GM21528 (cell line): ENCODE measurements around the gene GLUD1.
"Not testable (repeated sequence)": the region's sequence is repeated elsewhere in the genome, so short reads cannot be mapped to it uniquely, and the experiment has no call there.

Experiments used
- ATAC-seq: cut with Tn5 transposase; IDR thresholded peaks from one replicate; pipeline ENCODE4 v1.9.1; 2021; ENCODE audit warnings: mild to moderate bottlenecking, moderate library complexity; ENCODE audit not compliant: unreplicated experiment, low FRiP score

GLUD1 gene

GRCh38 chr10:87053577-87054181 is 41.0 kb downstream of the GLUD1 start:
- ATAC-seq, result no peak

DNA sequence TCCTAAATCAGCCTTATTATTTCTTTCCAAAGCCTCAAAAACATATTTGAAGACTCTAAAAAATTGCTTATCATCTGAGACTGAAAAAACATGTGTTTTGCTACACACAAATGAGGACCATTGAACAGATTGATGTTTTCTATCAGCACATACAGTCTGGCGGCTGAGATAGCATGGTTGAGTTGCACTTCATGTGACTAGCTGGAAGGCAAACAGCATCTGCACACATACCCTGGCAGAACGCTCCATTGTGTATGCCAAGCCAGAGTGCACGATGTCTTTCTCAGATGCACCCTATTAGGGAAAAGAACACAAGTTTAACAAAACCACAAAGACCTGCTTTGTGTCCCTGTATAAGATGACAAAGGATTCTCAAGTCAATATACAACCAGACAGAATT is 41.5 kb downstream of the GLUD1 start:
- ATAC-seq, result no peak

GRCh38 chr10:87045434-87045938 is 49.2 kb downstream of the GLUD1 start:
- ATAC-seq, result no peak

- ATAC-seq, result not testable (repeated sequence)
Observed at GRCh38 chr10:87043579-87043978, 51.1 kb downstream of the GLUD1 start.

DNA sequence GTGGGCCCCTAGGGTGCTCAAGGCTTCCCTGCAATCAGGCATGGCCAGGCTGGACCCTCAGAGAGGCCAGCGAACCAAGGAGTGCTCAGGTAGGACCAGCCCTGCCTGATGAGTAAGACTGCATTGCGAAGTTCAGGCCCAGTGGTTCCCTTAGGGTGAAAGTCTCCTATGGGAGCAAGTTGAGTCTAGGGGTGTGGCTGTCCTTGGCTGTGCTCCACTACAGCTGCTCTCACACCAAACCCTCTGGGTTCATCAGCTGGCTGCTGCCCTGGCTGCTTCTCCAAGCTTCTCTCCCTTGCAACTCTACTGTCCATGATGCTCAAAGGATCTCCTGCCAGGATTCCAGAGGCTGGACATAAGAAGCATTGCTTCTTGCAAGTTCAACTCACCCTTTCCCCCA is 55.9 kb downstream of the GLUD1 start:
- ATAC-seq, result no peak

DNA sequence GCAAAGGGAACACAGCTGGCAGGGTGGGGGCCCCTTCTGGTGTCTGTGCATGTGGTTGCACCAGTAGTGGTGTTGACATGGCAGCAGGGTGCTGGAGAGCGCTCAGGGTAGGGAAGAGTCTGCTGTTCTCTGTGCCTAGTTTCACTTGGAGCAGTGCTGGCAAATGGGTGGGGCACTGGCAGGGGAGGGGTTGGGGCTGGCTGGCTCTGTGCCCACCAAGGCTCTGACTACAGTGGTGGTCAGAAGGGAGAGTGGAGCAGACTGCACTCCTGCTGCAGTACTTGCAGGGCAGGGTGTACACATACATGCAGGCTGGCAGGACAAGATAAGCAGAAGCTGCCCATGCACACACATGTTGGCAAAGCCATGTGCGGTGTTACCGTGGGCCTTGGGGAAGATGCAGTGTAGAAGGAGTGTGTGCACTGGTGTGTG is 56.3 kb downstream of the GLUD1 start:
- ATAC-seq, result no peak

DNA sequence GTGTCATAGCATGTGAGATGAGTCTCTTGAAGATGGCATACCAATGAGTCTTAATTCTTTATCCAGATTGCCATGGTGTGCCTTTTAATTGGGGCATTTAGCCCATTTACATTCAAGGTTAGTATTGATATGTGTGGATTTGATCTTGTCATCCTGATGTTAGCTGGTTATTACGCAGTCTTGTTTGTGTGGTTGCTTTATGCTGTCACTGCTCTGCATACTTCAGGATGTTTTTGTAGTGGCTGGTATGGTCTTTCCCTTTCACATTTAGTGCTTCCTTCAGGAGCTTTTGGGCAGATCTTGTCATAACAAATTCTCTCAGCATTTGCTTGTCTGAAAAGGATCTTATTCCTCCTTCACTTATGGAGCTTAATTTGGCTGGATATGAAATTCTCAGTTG is 58.0 kb downstream of the GLUD1 start:
- ATAC-seq, result no peak

DNA sequence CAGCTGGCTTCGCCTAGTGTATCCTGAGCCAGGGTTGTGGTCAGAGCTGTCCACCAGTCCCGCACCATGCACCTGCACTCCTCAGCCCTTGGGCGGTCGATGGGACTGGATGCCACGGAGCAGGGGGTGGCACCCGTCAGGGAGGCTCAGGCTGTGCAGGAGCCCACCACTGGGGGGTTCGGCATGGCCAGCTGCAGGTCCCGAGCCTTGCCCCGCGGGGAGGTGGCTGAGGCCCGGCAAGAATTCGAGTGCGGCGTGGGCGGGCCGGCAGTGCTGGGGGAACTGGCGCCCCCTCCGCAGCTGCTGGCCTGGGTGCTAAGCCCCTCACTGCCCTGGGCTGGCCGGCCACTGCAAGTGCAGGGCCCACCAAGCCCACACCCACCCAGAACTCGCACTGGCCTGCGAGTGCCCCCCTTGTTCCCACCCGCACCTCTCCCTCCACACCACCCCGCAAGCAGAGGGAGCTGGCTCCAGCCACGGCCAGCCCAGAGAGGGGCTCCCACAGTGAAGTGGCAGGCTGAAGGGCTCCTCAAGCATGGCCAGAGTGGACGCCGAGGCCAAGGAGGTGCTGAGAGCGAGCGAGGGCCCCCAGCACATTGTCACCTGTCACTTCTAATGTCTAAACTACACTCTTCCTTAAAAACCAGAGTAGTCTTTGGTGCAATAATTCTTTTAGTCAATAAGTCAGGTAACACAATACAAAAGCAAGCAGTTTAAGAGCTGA is 63.6 kb downstream of the GLUD1 start:
- ATAC-seq, result no peak

- not testable (repeated sequence) for ATAC-seq
Observed at GRCh38 chr10:87030419-87030818, 64.2 kb downstream of the GLUD1 start.

- not testable (repeated sequence) for ATAC-seq
Observed at GRCh38 chr10:87026747-87027508, 67.7 kb downstream of the GLUD1 start.

DNA sequence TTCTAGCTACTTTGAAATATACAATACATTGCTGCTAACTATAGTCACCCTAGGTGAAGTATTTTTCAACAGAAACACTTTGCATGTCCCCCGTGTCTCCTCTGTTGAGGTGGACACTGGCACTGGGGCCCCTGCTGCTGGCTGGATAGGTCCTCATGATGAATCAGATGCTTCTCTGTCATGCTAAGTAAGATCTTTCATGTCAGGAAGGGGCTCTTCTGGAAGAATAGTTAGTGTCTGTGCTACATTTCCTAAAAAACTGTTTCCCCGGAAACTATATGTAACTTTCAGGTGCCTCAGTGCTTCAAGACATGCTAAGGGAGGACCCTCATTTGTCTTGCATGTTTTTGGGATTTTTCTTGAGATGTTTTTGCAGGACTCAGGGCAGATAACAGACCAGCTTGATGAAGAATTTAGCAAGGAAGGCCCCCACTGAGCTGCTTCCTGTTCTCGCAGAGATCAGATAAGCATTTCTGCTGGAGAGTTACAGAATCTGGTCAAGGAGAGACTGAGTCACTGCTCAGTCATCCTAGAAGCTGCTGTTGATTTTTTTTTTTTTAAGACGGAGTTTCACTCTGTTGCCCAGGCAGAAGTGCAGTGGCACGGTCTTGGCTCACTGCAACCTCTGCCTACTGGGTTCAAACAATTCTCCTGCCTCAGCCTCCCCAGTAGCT is 69.2 kb downstream of the GLUD1 start:
- not testable (repeated sequence) for ATAC-seq

GRCh38 chr10:87020056-87020455 is 74.6 kb downstream of the GLUD1 start, which contains the start of gene FAM25A:
FAM25A (plus strand) TSS chr10:87020294; CDS start chr10:87020325, 31 bp downstream.
- ATAC-seq, result not testable (repeated sequence)

- ATAC-seq, result not testable (repeated sequence)
Observed at GRCh38 chr10:87019504-87019903, 75.1 kb downstream of the GLUD1 start.

- ATAC-seq, result not testable (repeated sequence)
Observed at GRCh38 chr10:87019066-87019465, 75.6 kb downstream of the GLUD1 start.

GRCh38 chr10:87018127-87018526 is 76.5 kb downstream of the GLUD1 start:
- not testable (repeated sequence) for ATAC-seq

GRCh38 chr10:87014986-87015716 is 79.5 kb downstream of the GLUD1 start:
- ATAC-seq, result not testable (repeated sequence)

DNA sequence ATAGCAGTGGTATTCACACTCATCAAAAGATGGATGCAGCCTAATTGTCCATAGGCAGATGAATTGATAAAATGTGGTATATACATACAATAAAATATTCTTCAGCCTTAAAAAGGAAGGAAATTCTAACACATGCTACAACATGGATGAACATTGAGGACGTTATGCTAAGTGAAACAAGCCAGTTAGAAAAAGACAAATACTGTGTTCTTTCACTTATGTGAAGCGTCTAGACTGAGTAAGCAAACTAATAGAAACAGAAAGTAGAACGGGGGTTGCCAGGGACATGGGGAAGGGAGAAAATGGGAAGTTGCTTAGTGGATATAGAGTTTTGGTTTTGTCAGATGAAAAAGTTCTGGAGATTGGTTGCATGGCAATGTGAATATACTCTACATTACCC is 81.1 kb downstream of the GLUD1 start:
- not testable (repeated sequence) for ATAC-seq

GRCh38 chr10:87009134-87009696 is 85.4 kb downstream of the GLUD1 start:
- not testable (repeated sequence) for ATAC-seq

GRCh38 chr10:87008303-87008702 is 86.3 kb downstream of the GLUD1 start:
- not testable (repeated sequence) for ATAC-seq
